8988T (cell line): ENCODE measurements around the gene CPED1.
"Not testable (repeated sequence)": the region's sequence is repeated elsewhere in the genome, so short reads cannot be mapped to it uniquely, and the experiment has no call there.

Experiments
- DNase-seq: peaks from one replicate; pipeline ENCODE4 v3.0.0; 2011

Gene CPED1

GRCh38 chr7:121020989-121021969, 32.8 kb downstream of the CPED1 start:
- DNase-seq = no peak

GRCh38 chr7:121023194-121023593, 34.7 kb downstream of the CPED1 start:
- no peak for DNase-seq

GRCh38 chr7:121023683-121024511, 35.4 kb downstream of the CPED1 start:
- DNase-seq = no peak

- DNase-seq = no peak
These were observed 36.1 kb downstream of the CPED1 start for GRCh38 chr7:121024611-121025010.

- no peak for DNase-seq
These were observed 37.6 kb downstream of the CPED1 start for GRCh38 chr7:121026159-121026558.

- DNase-seq = no peak
These were observed 38.1 kb downstream of the CPED1 start for GRCh38 chr7:121026577-121027111.

- no peak for DNase-seq
These were observed 39.5 kb downstream of the CPED1 start for GRCh38 chr7:121027761-121028669.

GRCh38 chr7:121029302-121029701, 40.8 kb downstream of the CPED1 start:
- no peak for DNase-seq

- no peak for DNase-seq
These were observed 41.8 kb downstream of the CPED1 start for GRCh38 chr7:121030308-121030707.

GRCh38 chr7:121032645-121033460, 44.3 kb downstream of the CPED1 start:
- no peak for DNase-seq

GRCh38 chr7:121034929-121035328, 46.4 kb downstream of the CPED1 start:
- DNase-seq = no peak

GRCh38 chr7:121036776-121037175, 48.3 kb downstream of the CPED1 start:
- not testable (repeated sequence) for DNase-seq

GRCh38 chr7:121037329-121037728, 48.8 kb downstream of the CPED1 start:
- DNase-seq = not testable (repeated sequence)

GRCh38 chr7:121037957-121038716, 49.6 kb downstream of the CPED1 start:
- no peak for DNase-seq

- DNase-seq = no peak
These were observed 50.4 kb downstream of the CPED1 start for GRCh38 chr7:121038717-121039509.

- DNase-seq = no peak
These were observed 51.0 kb downstream of the CPED1 start for GRCh38 chr7:121039510-121039822.

GRCh38 chr7:121039994-121040393, 51.5 kb downstream of the CPED1 start:
- no peak for DNase-seq

GRCh38 chr7:121041516-121042148, 53.1 kb downstream of the CPED1 start:
- DNase-seq = no peak

GRCh38 chr7:121042195-121042594, 53.7 kb downstream of the CPED1 start:
- DNase-seq = no peak
